A673 (cell line): ENCODE data around the gene SERGEF. TPM values are rescaled to one million over a fixed set of nuclear protein-coding genes. Genes with fewer than 3 reads are reported as not detected.

Experiments
- BruUV-seq: library from RNA; stranded (reverse); fragments of 400-500 nt; replicated peaks from 2 replicates; lab custom pipeline; 2021; lab: Mats Ljungman, UMichigan
- CTCF ChIA-PET: fragments of 300-600 bp; sonication (Branson Sonifier 250); formaldehyde crosslinking; loops from one replicate; lab custom pipeline; 2022; ENCODE audit warnings: antibody characterized with exemption; lab: Charles Lee
- POLR2A ChIA-PET: fragments of 300-600 bp; sonication (Branson Sonifier 250); formaldehyde crosslinking; loops from one replicate; lab custom pipeline; 2022; ENCODE audit warnings: antibody characterized with exemption; ENCODE audit not compliant: low non-redundant PET; lab: Charles Lee
- DNase-seq: peaks from one replicate; pipeline ENCODE4 v3.0.0-alpha.2; 2015; ENCODE audit warnings: low spot score
- H3K27ac ChIP-seq: fragments of 200-600 bp; sonication (generic); 2 replicates; pipeline ENCODE4 v1.5.1; 2016; ENCODE audit warnings: mixed run types, low read depth, mild to moderate bottlenecking, mixed read lengths, antibody characterized with exemption, low read length; ENCODE audit not compliant: poor library complexity, severe bottlenecking
- H3K27me3 ChIP-seq: fragments of 200-600 bp; sonication (generic); replicated peaks from 2 replicates; pipeline ENCODE4 v1.6.1; 2017; ENCODE audit warnings: mixed run types, low read depth, mild to moderate bottlenecking, mixed read lengths, antibody characterized with exemption, low read length; ENCODE audit not compliant: insufficient read depth, poor library complexity
- H3K36me3 ChIP-seq: fragments of 200-600 bp; sonication (generic); 2 replicates; pipeline ENCODE4 v1.6.1; 2016; ENCODE audit warnings: mixed run types, mild to moderate bottlenecking, mixed read lengths, antibody characterized with exemption, low read length; ENCODE audit not compliant: insufficient read depth, poor library complexity, severe bottlenecking
- H3K4me1 ChIP-seq: fragments of 200-600 bp; sonication (generic); 2 replicates; pipeline ENCODE4 v1.6.1; 2017; ENCODE audit warnings: mixed run types, mild to moderate bottlenecking, mixed read lengths, antibody characterized with exemption, low read length; ENCODE audit not compliant: insufficient read depth, poor library complexity, severe bottlenecking
- H3K4me3 ChIP-seq: fragments of 200-600 bp; sonication (generic); 2 replicates; pipeline ENCODE4 v1.5.1; 2016; ENCODE audit warnings: low read depth, mixed run types, mild to moderate bottlenecking, mixed read lengths, low read length; ENCODE audit not compliant: poor library complexity, severe bottlenecking
- H3K9me3 ChIP-seq: fragments of 200-600 bp; sonication (generic); 2 replicates; pipeline ENCODE4 v1.6.1; 2016; ENCODE audit warnings: mixed run types, low read depth, mild to moderate bottlenecking, mixed read lengths, antibody characterized with exemption, low read length; ENCODE audit not compliant: poor library complexity, severe bottlenecking
- CTCF ChIP-seq: fragments of 300-800, 200-600 bp; sonication (generic); conservative IDR thresholded peaks from 2 replicates; pipeline ENCODE4 v1.5.1; 2017; ENCODE audit warnings: low read depth, mild to moderate bottlenecking, antibody characterized with exemption, low read length, moderate library complexity, mixed read lengths
- EZH2 ChIP-seq: fragments of 200-600 bp; sonication (generic); IDR thresholded peaks from 2 replicates; pipeline ENCODE4 v1.6.1; 2017; ENCODE audit warnings: borderline replicate concordance, low read depth, mild to moderate bottlenecking, mixed read lengths, antibody characterized with exemption, low read length; ENCODE audit not compliant: poor library complexity, severe bottlenecking
- intact Hi-C: fragments of 100-400 bp; cut with micrococcal nuclease; formaldehyde crosslinking; loops from one replicate; pipeline ENCODE4 v1.10.0; 2022; ENCODE audit not compliant: unreplicated experiment
- total RNA-seq: library from RNA; stranded (reverse); gene quantifications from 2 replicates; pipeline ENCODE4 v1.2.3, GENCODE V29; 2021

Gene SERGEF
- total RNA-seq, 1 experiment from 2014 or later = 15.2 TPM

DNA sequence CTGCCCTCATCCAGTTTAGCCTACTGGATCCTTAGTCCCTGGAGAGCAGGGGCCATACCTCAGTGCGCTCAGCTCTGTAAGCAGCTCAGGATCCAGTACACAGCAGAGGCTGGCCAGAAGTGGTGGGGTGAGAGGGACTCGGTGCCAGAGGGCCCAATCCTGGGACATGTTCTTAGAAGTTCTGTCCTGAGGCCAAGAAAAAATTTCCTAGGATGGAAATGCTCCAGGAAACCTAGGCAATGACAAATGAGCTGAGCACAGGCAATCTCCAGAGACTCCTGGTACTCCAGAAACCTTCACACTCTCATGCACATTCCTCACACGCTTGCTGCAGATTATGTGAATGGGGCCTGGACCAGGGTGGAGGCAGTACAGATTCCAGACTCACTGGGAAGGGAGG is 89.6 kb downstream of the SERGEF start:
- H3K36me3 ChIP-seq = no peaks in the 10 kb centered on the region
- intact Hi-C loops = no loop called here
- peaks cover 40% of the 10 kb centered on the region for H3K4me1 ChIP-seq
- no peak overlapping the region for H3K27ac ChIP-seq
- H3K27me3 ChIP-seq = no peaks in the 10 kb centered on the region
- no TSS peak for BruUV-seq
- TF ChIP-seq CTCF (no peak), EZH2 (no peak)
- CTCF ChIA-PET = no interaction called here
- POLR2A ChIA-PET = no interaction called here
- no peaks in the 10 kb centered on the region for H3K9me3 ChIP-seq
- H3K4me3 ChIP-seq = no peak overlapping the region
- DNase-seq = no peak

- POLR2A ChIA-PET = no interaction called here
- CTCF ChIA-PET = no interaction called here
Measured at GRCh38 chr11:17922416-17922788, 90.4 kb downstream of the SERGEF start.

GRCh38 chr11:17921659-17922415 is 91.0 kb downstream of the SERGEF start:
- Histone ChIP-seq H3K27me3 (no peaks in the 10 kb centered on the region), H3K27ac (no peak overlapping the region), H3K4me1 (peaks cover 27% of the 10 kb centered on the region), H3K36me3 (no peaks in the 10 kb centered on the region), H3K4me3 (no peak overlapping the region), H3K9me3 (no peaks in the 10 kb centered on the region)
- CTCF ChIA-PET = no interaction called here
- DNase-seq = peak; percentile 71
- POLR2A ChIA-PET = no interaction called here
- no peak for TF ChIP-seq CTCF
- TF ChIP-seq EZH2 = no peak
- intact Hi-C loops = no loop called here
- BruUV-seq = no TSS peak

More at GRCh38 chr11:17922416-17922788, 90.4 kb downstream of the SERGEF start:
- peaks cover 33% of the 10 kb centered on the region for H3K4me1 ChIP-seq
- no peaks in the 10 kb centered on the region for H3K36me3 ChIP-seq
- no TSS peak for BruUV-seq
- no peak overlapping the region for H3K27ac ChIP-seq
- TF ChIP-seq EZH2 (no peak), CTCF (no peak)
- no peak overlapping the region for H3K4me3 ChIP-seq
- DNase-seq = no peak
- intact Hi-C loops = no loop called here
- no peaks in the 10 kb centered on the region for H3K9me3 ChIP-seq
- H3K27me3 ChIP-seq = no peaks in the 10 kb centered on the region
